Peyer's patch (tissue), 4 donors: Measurements from ENCODE around the gene RSRC2. TPM values are rescaled to one million over a fixed set of nuclear protein-coding genes. Genes with fewer than 3 reads are reported as not detected.
"Not testable (repeated sequence)": the region's sequence is repeated elsewhere in the genome, so short reads cannot be mapped to it uniquely, and the experiment has no call there.

Source experiments
- DNase-seq, 3 donors: peaks; one replicate each; pipeline ENCODE4 v3.0.0-alpha.2; 2017 to 2019
- H3K27ac ChIP-seq, 4 donors: fragments of 200-600 bp; sonication (generic); one replicate each; pipeline ENCODE4 v1.5.1; 2016 to 2019
- H3K27me3 ChIP-seq, 2 donors: fragments of 200-600 bp; sonication (generic); one replicate each; pipeline ENCODE4 v1.5.1; 2019
- H3K36me3 ChIP-seq, 3 donors: fragments of 200-600 bp; sonication (generic); one replicate each; pipeline ENCODE4 v1.5.1; 2016 to 2019
- H3K4me1 ChIP-seq, 4 donors: fragments of 200-600 bp; sonication (generic); one replicate each; pipeline ENCODE4 v1.5.1; 2016 to 2019
- H3K4me3 ChIP-seq, 4 donors: fragments of 200-600 bp; sonication (generic); 1 replicate in 3 of 4; 2 replicates in 1 of 4; pipeline ENCODE4 v1.5.1; 2016 to 2019; ENCODE audit warnings: mild to moderate bottlenecking in 1 of 4
- H3K9me3 ChIP-seq, 4 donors: fragments of 200-600 bp; sonication (generic); one replicate each; pipeline ENCODE4 v1.5.1; 2016 to 2019; ENCODE audit warnings: mild to moderate bottlenecking in 1 of 4
- POLR2A ChIP-seq, 2 donors: fragments of 450-650 bp; IDR thresholded peaks; one replicate each; pipeline ENCODE4 v1.5.1; 2017; ENCODE audit warnings: antibody characterized with exemption in 2 of 2, mild to moderate bottlenecking in 2 of 2, moderate library complexity in 2 of 2
- total RNA-seq, 4 donors: library from RNA; depleted of rRNA; stranded (reverse); fragments of >200 nt; gene quantifications; one replicate each; pipeline ENCODE4 v1.1.0, GENCODE V29; 2016
- TF ChIP-seq, protein P1 (sequence below), 6 experiments: fragments of 450-650 bp in 4 of 6; fragments of 200-600 bp in 2 of 6; sonication (generic) in 1 of 6; IDR thresholded peaks; one replicate each; pipeline ENCODE4 v1.5.1; 2017 to 2019; ENCODE audit warnings: antibody characterized with exemption in 6 of 6, mild to moderate bottlenecking in 3 of 6, moderate library complexity in 1 of 6

RSRC2 gene, protein sequence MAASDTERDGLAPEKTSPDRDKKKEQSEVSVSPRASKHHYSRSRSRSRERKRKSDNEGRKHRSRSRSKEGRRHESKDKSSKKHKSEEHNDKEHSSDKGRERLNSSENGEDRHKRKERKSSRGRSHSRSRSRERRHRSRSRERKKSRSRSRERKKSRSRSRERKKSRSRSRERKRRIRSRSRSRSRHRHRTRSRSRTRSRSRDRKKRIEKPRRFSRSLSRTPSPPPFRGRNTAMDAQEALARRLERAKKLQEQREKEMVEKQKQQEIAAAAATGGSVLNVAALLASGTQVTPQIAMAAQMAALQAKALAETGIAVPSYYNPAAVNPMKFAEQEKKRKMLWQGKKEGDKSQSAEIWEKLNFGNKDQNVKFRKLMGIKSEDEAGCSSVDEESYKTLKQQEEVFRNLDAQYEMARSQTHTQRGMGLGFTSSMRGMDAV
- total RNA-seq = 100 to 1,000 TPM in 3 of 4 donors, 10 to 100 TPM in 1; 78.5 to 455 (median 112) TPM

DNA sequence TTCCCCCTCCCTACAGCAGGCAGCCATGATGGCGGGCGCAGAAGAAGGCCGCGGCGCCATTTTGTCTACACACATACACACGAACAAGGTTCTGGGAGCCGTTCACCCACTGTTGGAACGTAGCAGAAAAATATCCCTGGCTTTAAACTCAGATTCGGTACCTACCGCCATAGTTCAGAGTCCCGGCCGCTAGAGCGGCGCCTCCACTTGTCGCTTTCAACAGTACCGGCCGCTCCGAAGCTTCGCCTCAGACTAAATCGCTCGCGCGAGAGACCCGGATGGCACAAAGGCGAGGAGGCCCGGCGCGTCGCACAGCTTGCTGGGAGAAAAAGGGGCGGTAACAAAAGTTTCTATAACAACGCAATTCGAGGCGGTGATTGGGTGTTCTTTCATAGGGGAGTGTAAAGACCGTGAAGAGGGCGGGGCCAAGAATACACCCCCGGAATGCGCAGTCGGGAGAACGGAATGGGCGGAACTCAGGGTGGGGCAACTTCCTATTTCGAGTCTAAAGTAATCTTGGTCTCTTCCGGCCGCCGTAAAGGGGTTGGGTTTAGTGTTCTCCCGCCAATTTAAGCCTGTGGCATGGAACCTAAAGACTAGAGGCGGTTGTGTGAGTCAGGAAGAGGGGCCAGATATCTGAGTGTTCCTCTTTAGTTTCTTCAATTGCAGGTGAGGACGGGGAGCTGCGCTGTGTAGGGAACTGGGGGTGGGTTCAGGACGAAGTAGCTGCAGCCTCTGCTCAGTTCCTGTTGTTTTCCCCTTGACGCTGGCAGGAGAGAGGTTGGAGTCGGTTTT is at the start of gene RSRC2, which contains the start of gene KNTC1:
RSRC2 (minus strand) TSS at position 254 of the 795 bp plus-strand sequence; CDS start at position 171, 83 bp downstream.
KNTC1 (plus strand) TSS at position 567 of the 795 bp plus-strand sequence. CDS start 2,815 bp downstream, outside the sequence.
- Histone ChIP-seq H3K27ac (peak within 1 kb of the TSS; percentile 95 to 99 (median 98)), H3K4me1 (peaks cover 0 to 42% (median 11%) of the 10 kb centered on the region in 4 donors), H3K27me3 (no peaks in the 10 kb centered on the region), H3K4me3 (peak within 1 kb of the TSS; percentile 64 to 80 (median 72)), H3K36me3 (peaks cover 0 to 9% (median 0%) of the 10 kb centered on the region in 3 donors), H3K9me3 (no peaks in the 10 kb centered on the region)
- peak; percentile 98 for TF ChIP-seq POLR2A (IDR thresholded peaks at IDR 0.05)
- TF ChIP-seq, protein P1, sequence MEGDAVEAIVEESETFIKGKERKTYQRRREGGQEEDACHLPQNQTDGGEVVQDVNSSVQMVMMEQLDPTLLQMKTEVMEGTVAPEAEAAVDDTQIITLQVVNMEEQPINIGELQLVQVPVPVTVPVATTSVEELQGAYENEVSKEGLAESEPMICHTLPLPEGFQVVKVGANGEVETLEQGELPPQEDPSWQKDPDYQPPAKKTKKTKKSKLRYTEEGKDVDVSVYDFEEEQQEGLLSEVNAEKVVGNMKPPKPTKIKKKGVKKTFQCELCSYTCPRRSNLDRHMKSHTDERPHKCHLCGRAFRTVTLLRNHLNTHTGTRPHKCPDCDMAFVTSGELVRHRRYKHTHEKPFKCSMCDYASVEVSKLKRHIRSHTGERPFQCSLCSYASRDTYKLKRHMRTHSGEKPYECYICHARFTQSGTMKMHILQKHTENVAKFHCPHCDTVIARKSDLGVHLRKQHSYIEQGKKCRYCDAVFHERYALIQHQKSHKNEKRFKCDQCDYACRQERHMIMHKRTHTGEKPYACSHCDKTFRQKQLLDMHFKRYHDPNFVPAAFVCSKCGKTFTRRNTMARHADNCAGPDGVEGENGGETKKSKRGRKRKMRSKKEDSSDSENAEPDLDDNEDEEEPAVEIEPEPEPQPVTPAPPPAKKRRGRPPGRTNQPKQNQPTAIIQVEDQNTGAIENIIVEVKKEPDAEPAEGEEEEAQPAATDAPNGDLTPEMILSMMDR (IDR thresholded peaks at IDR 0.05) = no peak
- peak; percentile 95 to 100 (median 99) for DNase-seq

DNA sequence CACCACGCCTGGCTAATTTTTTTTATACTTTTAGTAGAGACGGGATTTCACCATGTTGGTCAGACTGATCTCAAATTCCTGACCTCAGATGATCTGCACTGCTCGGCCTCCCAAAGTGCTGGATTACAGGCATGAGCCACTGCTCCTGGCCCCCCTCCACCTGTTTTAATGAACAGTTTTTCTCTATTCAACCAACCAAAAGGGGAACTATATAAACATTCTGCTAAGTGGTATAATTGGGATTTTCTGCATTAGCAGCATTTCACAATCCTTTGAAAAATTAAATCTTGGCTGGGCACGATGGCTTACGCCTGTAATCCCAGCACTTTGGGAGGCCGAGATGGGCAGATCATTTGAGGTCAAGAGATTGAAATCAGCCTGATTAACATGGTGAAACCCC is 45.1 kb upstream of the RSRC2 start:
- no peaks in the 10 kb centered on the region for H3K4me1 ChIP-seq
- no peak for DNase-seq
- TF ChIP-seq POLR2A (IDR thresholded peaks at IDR 0.05) = no peak
- TF ChIP-seq, protein P1 (IDR thresholded peaks at IDR 0.05) = no peak
- no peaks in the 10 kb centered on the region for H3K27me3 ChIP-seq
- no peak overlapping the region for H3K4me3 ChIP-seq
- no peaks in the 10 kb centered on the region for H3K9me3 ChIP-seq
- no peak overlapping the region for H3K27ac ChIP-seq
- peaks cover 0 to 35% (median 0%) of the 10 kb centered on the region in 3 donors for H3K36me3 ChIP-seq

DNA sequence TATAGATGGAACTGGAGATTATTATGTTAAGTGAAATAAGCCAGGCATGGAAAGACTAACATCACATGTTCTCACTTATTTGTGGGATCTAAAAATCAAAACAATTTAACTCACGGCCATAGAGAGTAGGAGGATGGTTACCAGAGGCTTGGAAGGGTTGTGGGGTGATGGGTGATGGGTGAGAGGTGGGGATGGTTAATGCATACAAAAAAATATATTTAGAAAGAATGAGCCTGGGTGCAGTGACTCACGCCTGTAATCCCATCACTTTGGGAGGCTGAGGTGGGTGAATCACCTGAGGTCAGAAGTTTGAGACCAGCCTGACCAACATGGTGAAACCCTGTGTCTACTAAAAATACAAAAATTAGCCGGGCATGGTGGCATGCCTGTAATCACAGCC is 43.3 kb upstream of the RSRC2 start:
- H3K36me3 ChIP-seq = peaks cover 0 to 21% (median 0%) of the 10 kb centered on the region in 3 donors
- H3K9me3 ChIP-seq, DNase-seq, H3K4me1 ChIP-seq, H3K27me3 ChIP-seq, H3K27ac ChIP-seq, H3K4me3 ChIP-seq: not testable (repeated sequence)

DNA sequence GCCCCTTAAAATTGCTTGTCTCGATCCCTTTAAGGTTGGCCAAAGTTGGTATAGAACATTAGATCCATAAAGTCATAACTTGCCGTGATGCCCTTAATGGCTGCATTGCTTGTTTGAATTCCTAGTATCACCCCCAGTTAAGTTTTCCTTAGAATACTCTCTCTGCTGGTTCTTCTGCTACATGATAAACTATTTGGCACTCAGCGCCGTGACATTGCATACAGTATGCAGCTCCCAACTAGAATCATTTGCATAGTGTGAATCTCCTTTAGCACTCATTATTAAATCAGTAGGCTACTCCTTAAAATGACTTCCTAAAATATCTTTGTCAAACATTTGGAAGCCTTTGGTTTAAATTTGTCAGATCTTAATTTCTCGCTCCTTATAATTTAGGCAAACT is 42.6 kb upstream of the RSRC2 start:
- no peaks in the 10 kb centered on the region for H3K4me1 ChIP-seq
- peaks cover 0 to 14% (median 0%) of the 10 kb centered on the region in 3 donors for H3K36me3 ChIP-seq
- TF ChIP-seq, protein P1 (IDR thresholded peaks at IDR 0.05) = no peak
- no peak for TF ChIP-seq POLR2A (IDR thresholded peaks at IDR 0.05)
- H3K4me3 ChIP-seq = no peak overlapping the region
- no peaks in the 10 kb centered on the region for H3K27me3 ChIP-seq
- H3K27ac ChIP-seq = no peak overlapping the region
- no peaks in the 10 kb centered on the region for H3K9me3 ChIP-seq
- DNase-seq = no peak

DNA sequence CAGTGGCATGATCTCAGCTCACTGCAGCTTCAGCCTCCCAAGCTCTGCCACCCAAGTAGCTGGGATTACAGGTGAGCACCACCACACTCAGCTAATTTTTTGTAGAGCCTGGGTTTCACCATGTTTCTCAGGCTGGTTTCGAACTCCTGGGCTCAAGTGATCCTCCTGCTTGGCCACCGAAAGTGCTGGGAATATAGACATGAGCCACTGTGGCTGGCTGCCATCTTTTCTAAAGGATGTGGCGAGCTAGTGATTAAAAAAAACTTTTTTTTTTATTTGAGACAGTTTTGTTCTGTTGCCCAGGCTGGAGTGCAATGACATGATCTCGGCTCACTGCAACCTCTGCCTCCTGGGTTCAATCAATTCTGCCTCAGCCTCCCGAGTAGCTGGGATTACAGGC is 40.1 kb upstream of the RSRC2 start:
- H3K4me1 ChIP-seq, DNase-seq, H3K27me3 ChIP-seq, H3K27ac ChIP-seq, H3K9me3 ChIP-seq, H3K4me3 ChIP-seq: not testable (repeated sequence)
- H3K36me3 ChIP-seq = peaks cover 0 to 16% (median 0%) of the 10 kb centered on the region in 3 donors

DNA sequence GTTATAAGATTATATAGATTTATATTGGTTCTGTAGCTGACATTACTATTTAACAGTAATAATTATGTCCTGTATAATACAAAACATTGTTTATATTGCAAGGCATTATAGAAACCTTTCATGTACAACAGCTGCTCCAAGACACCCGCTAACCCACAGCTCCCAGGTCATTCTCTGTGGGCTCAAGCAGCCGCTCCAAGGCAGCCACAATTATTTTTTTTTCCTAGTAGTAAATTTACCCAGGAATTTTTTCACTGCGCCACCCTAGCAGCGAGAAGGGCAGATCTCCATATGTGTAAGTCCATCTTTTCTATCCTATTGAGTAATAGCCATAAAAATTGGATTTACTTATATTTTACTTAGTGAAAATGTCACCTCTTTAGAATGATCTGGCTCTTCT is 36.6 kb upstream of the RSRC2 start:
- H3K36me3 ChIP-seq = peaks cover 0 to 22% (median 0%) of the 10 kb centered on the region in 3 donors
- no peaks in the 10 kb centered on the region for H3K4me1 ChIP-seq
- H3K27ac ChIP-seq = no peak overlapping the region
- no peaks in the 10 kb centered on the region for H3K27me3 ChIP-seq
- TF ChIP-seq POLR2A (IDR thresholded peaks at IDR 0.05) = no peak
- TF ChIP-seq, protein P1 (IDR thresholded peaks at IDR 0.05) = no peak
- H3K9me3 ChIP-seq = no peaks in the 10 kb centered on the region
- H3K4me3 ChIP-seq = no peak overlapping the region
- no peak for DNase-seq
